ENCODE data around the gene NCK2.

DNA sequence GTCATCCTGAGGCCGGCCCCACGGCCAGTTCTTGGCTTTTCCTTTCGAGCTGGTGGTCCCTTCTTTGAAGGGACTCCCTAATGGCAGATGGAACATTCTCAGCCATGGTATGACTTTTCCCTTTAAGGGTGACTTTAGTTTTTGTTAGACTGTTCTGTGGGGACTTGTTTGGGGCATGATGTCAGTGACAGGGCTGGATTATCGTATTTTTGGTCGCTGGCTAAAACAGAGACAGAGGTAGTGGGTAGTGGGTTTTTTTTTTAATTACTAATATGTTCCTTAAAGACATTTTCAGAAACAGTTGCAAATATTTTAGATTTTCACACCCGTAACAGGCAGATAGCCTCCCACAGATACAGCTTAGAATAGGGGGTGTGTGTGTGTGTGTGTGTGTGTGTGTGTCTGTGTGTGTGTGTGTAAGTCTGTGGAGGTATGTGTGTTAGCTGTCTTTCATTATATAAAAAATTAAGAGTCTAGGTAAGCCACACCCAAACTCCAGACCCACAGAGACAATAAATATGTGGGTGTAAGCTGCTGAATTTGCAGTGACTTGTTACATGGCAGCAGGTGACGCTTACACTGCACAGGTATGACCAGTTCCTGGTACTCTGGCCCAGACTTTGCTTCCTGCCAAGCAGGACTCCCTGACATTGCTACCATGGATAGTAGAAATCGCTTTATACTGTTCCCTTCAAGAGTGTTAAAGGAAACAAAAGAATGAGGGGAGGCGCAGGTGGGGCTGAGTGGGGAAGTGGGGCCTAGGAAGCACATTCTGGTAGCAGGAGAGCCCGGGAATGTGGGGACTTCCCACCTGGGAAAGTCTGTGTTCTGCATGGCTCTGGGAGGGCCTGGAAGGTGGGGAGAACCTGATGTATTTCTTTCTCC is 20.9 kb downstream of the NCK2 start:
- TF ChIP-seq, protein P1, sequence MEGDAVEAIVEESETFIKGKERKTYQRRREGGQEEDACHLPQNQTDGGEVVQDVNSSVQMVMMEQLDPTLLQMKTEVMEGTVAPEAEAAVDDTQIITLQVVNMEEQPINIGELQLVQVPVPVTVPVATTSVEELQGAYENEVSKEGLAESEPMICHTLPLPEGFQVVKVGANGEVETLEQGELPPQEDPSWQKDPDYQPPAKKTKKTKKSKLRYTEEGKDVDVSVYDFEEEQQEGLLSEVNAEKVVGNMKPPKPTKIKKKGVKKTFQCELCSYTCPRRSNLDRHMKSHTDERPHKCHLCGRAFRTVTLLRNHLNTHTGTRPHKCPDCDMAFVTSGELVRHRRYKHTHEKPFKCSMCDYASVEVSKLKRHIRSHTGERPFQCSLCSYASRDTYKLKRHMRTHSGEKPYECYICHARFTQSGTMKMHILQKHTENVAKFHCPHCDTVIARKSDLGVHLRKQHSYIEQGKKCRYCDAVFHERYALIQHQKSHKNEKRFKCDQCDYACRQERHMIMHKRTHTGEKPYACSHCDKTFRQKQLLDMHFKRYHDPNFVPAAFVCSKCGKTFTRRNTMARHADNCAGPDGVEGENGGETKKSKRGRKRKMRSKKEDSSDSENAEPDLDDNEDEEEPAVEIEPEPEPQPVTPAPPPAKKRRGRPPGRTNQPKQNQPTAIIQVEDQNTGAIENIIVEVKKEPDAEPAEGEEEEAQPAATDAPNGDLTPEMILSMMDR (IDR thresholded peaks at IDR 0.05) = no peak
- TF ChIP-seq POLR2A (IDR thresholded peaks at IDR 0.05) = no peak
